T follicular helper cell (primary cell): ENCODE data around the gene BIVM.
"Not testable (repeated sequence)": the region's sequence is repeated elsewhere in the genome, so short reads cannot be mapped to it uniquely, and the experiment has no call there.

Experiments used
- DNase-seq: peaks from one replicate; pipeline ENCODE4 v3.0.0-alpha.2; 2020; ENCODE audit warnings: low read depth
- total RNA-seq, 2 experiments: gene quantifications; one replicate each; lab custom pipeline; 2026; lab: John Stamatoyannopoulos, UW

BIVM gene
- total RNA-seq: 3.6 to 6.2 reads per million in 2 experiments

- peak; percentile 69 for DNase-seq
Observed at GRCh38 chr13:102798581-102799425, at the start of gene BIVM, which contains the start of gene POGLUT2. Gene BIVM, plus strand, starts transcription at chr13:102799119. Its CDS starts 8,149 bp downstream, at chr13:102807268. Gene POGLUT2, minus strand, starts transcription at chr13:102798976. Its CDS starts 306 bp downstream, at chr13:102798670.

GRCh38 chr13:102751886-102752285 lies 47.0 kb upstream of the BIVM start:
- no peak for DNase-seq

- no peak for DNase-seq
Observed at GRCh38 chr13:102757006-102757405, 41.9 kb upstream of the BIVM start.

- DNase-seq: no peak
Observed at GRCh38 chr13:102758842-102759241, 40.1 kb upstream of the BIVM start.

GRCh38 chr13:102761071-102761470 lies 37.8 kb upstream of the BIVM start:
- no peak for DNase-seq

- DNase-seq: no peak
Observed at GRCh38 chr13:102763741-102764140, 35.2 kb upstream of the BIVM start.

GRCh38 chr13:102768909-102769308 lies 30.0 kb upstream of the BIVM start:
- no peak for DNase-seq

- no peak for DNase-seq
Observed at GRCh38 chr13:102769679-102770078, 29.2 kb upstream of the BIVM start.

GRCh38 chr13:102770435-102770834 lies 28.5 kb upstream of the BIVM start:
- no peak for DNase-seq

GRCh38 chr13:102771298-102772041 lies 27.4 kb upstream of the BIVM start:
- no peak for DNase-seq

GRCh38 chr13:102772042-102772425 lies 26.9 kb upstream of the BIVM start:
- DNase-seq: no peak

GRCh38 chr13:102773441-102774213 lies 25.3 kb upstream of the BIVM start, which contains the start of gene TEX30:
Gene TEX30, minus strand, starts transcription at chr13:102773786. Its CDS starts 3,760 bp downstream, at chr13:102770026.
- peak; percentile 77 for DNase-seq

- DNase-seq: no peak
Observed at GRCh38 chr13:102774214-102774568, 24.7 kb upstream of the BIVM start.

GRCh38 chr13:102774591-102775520 lies 24.1 kb upstream of the BIVM start:
- no peak for DNase-seq

GRCh38 chr13:102776271-102776670 lies 22.6 kb upstream of the BIVM start:
- no peak for DNase-seq

- no peak for DNase-seq
Observed at GRCh38 chr13:102777736-102778135, 21.2 kb upstream of the BIVM start.

GRCh38 chr13:102779436-102780159 lies 19.3 kb upstream of the BIVM start:
- DNase-seq: no peak

GRCh38 chr13:102780656-102781055 lies 18.3 kb upstream of the BIVM start:
- not testable (repeated sequence) for DNase-seq

- DNase-seq: no peak
Observed at GRCh38 chr13:102781591-102781990, 17.3 kb upstream of the BIVM start.

- DNase-seq: no peak
Observed at GRCh38 chr13:102784483-102784882, 14.4 kb upstream of the BIVM start.
